OCI-LY7 (cell line): ENCODE data around the gene FRMD6. TPM values are rescaled to one million over a fixed set of nuclear protein-coding genes. Genes with fewer than 3 reads are reported as not detected.

Experiments
- BruUV-seq: library from RNA; stranded (reverse); fragments of 400-500 nt; replicated peaks from 2 replicates; lab custom pipeline; 2021; lab: Mats Ljungman, UMichigan
- CTCF ChIA-PET: fragments of 300-600 bp; sonication (Branson Sonifier 250); formaldehyde crosslinking; loops from one replicate; lab custom pipeline; 2022; ENCODE audit warnings: antibody characterized with exemption; ENCODE audit not compliant: unreplicated experiment; lab: Charles Lee
- POLR2A ChIA-PET: fragments of 300-600 bp; sonication (Branson Sonifier 250); formaldehyde crosslinking; loops from one replicate; lab custom pipeline; 2022; ENCODE audit warnings: antibody characterized with exemption; lab: Charles Lee
- DNase-seq: peaks from one replicate; pipeline ENCODE4 v3.0.0-alpha.2; 2015; ENCODE audit warnings: low spot score
- H2AFZ ChIP-seq: fragments of 200-600 bp; sonication (generic), shearing (Covaris generic); 2 replicates; pipeline ENCODE4 v1.6.1; 2014; ENCODE audit warnings: mild to moderate bottlenecking, antibody characterized with exemption, low read length, moderate library complexity
- H3K27ac ChIP-seq: fragments of 200-600 bp; sonication (generic); 2 replicates; pipeline ENCODE4 v1.5.1; 2014; ENCODE audit warnings: mixed run types, low read depth, mild to moderate bottlenecking, moderate library complexity, low read length, inconsistent platforms; ENCODE audit not compliant: poor library complexity, severe bottlenecking
- H3K36me3 ChIP-seq: fragments of 200-600 bp; sonication (generic); 2 replicates; pipeline ENCODE4 v1.6.1; 2014; ENCODE audit warnings: mild to moderate bottlenecking, antibody characterized with exemption, low read length, moderate library complexity, mixed read lengths; ENCODE audit not compliant: insufficient read depth
- H3K4me1 ChIP-seq: fragments of 200-600 bp; sonication (generic); 2 replicates; pipeline ENCODE4 v1.5.1; 2014; ENCODE audit warnings: mild to moderate bottlenecking, low read length; ENCODE audit not compliant: insufficient read depth, poor library complexity, severe bottlenecking
- H3K4me2 ChIP-seq: fragments of 200-600 bp; sonication (generic); 2 replicates; pipeline ENCODE4 v1.6.1; 2014; ENCODE audit warnings: mild to moderate bottlenecking, low read length
- H3K4me3 ChIP-seq: fragments of 200-600 bp; sonication (generic); 2 replicates; pipeline ENCODE4 v1.5.1; 2014; ENCODE audit warnings: mild to moderate bottlenecking, low read depth, low read length; ENCODE audit not compliant: poor library complexity, severe bottlenecking
- H3K79me2 ChIP-seq: fragments of 200-600 bp; sonication (generic); 2 replicates; pipeline ENCODE4 v1.6.1; 2016; ENCODE audit warnings: low read depth, mild to moderate bottlenecking, low read length, moderate library complexity, mixed read lengths; ENCODE audit not compliant: insufficient read depth
- H3K9me2 ChIP-seq: fragments of 200-600 bp; sonication (generic); 2 replicates; pipeline ENCODE4 v1.6.1; 2016; ENCODE audit warnings: mild to moderate bottlenecking, low read length, mixed read lengths; ENCODE audit not compliant: insufficient read depth
- H3K9me3 ChIP-seq: fragments of 200-600 bp; sonication (generic); 2 replicates; pipeline ENCODE4 v1.6.1; 2014; ENCODE audit warnings: mild to moderate bottlenecking, mixed run types, low read length, mixed read lengths
- H4K20me1 ChIP-seq: fragments of 200-600 bp; sonication (generic); 2 replicates; pipeline ENCODE4 v1.6.1; 2014; ENCODE audit warnings: mild to moderate bottlenecking, antibody characterized with exemption, low read length, moderate library complexity, mixed read lengths; ENCODE audit not compliant: insufficient read depth
- CTCF ChIP-seq: fragments of 200-600 bp; sonication (generic); conservative IDR thresholded peaks from 2 replicates; pipeline ENCODE4 v1.5.1; 2014; ENCODE audit warnings: mild to moderate bottlenecking, antibody characterized with exemption, low read length, moderate library complexity, mixed read lengths
- EZH2phosphoT487 ChIP-seq: fragments of 200-600 bp; sonication (generic); IDR thresholded peaks from 2 replicates; pipeline ENCODE4 v1.6.1; 2018; ENCODE audit warnings: low read depth, borderline replicate concordance, mild to moderate bottlenecking, mixed run types, antibody characterized with exemption, low read length, moderate library complexity, mixed read lengths
- intact Hi-C: fragments of 100-400 bp; cut with micrococcal nuclease; formaldehyde crosslinking; loops from one replicate; pipeline ENCODE4 v1.10.0; 2022; ENCODE audit not compliant: unreplicated experiment
- total RNA-seq, 2 experiments: library from RNA; depleted of rRNA in 1 of 2; stranded (reverse); fragments of >200 nt in 1 of 2; shearing (Covaris generic) in 1 of 2; gene quantifications; 2 replicates each; pipeline ENCODE4 v1.2.3, GENCODE V29; 2014 to 2022

FRMD6 gene
- total RNA-seq, 2 experiments from 2014 or later: 4.4 to 12.3 TPM

- no peaks in the 10 kb centered on the region for H3K9me2 ChIP-seq
- no peaks in the 10 kb centered on the region for H4K20me1 ChIP-seq
- no peaks in the 10 kb centered on the region for H3K79me2 ChIP-seq
- no peaks in the 10 kb centered on the region for H3K36me3 ChIP-seq
- no peak overlapping the region for H2AFZ ChIP-seq
- BruUV-seq: no TSS peak
- H3K9me3 ChIP-seq: no peaks in the 10 kb centered on the region
- TF ChIP-seq EZH2phosphoT487 (no peak), CTCF (no peak)
- intact Hi-C loops: no loop called here
- CTCF ChIA-PET: no interaction called here
- H3K27ac ChIP-seq: no peak overlapping the region
- H3K4me2 ChIP-seq: no peak overlapping the region
- no peak overlapping the region for H3K4me3 ChIP-seq
- DNase-seq: no peak
- no peaks in the 10 kb centered on the region for H3K4me1 ChIP-seq
- POLR2A ChIA-PET: interaction anchor here (2.0 kb wide), 1 partner anchor 12 kb away, joined by 6 read pairs; no protein-coding TSS in a partner anchor
Observed at GRCh38 chr14:51715742-51716141, 64.0 kb downstream of the FRMD6 start.

- no peaks in the 10 kb centered on the region for H3K4me1 ChIP-seq
- intact Hi-C loops: no loop called here
- H3K9me3 ChIP-seq: no peaks in the 10 kb centered on the region
- BruUV-seq: no TSS peak
- H2AFZ ChIP-seq: no peak overlapping the region
- DNase-seq: no peak
- no peaks in the 10 kb centered on the region for H3K79me2 ChIP-seq
- ChIA-PET POLR2A (no interaction called here), CTCF (no interaction called here)
- H3K4me2 ChIP-seq: no peak overlapping the region
- H4K20me1 ChIP-seq: no peaks in the 10 kb centered on the region
- H3K9me2 ChIP-seq: no peaks in the 10 kb centered on the region
- H3K4me3 ChIP-seq: no peak overlapping the region
- TF ChIP-seq CTCF (no peak), EZH2phosphoT487 (no peak)
- H3K27ac ChIP-seq: no peak overlapping the region
- no peaks in the 10 kb centered on the region for H3K36me3 ChIP-seq
Observed at GRCh38 chr14:51716610-51717009, 64.9 kb downstream of the FRMD6 start.

- Histone ChIP-seq H3K79me2 (no peaks in the 10 kb centered on the region), H3K9me2 (no peaks in the 10 kb centered on the region), H3K27ac (no peak overlapping the region), H3K9me3 (no peaks in the 10 kb centered on the region), H3K4me2 (no peak overlapping the region), H3K36me3 (no peaks in the 10 kb centered on the region), H3K4me1 (no peaks in the 10 kb centered on the region), H3K4me3 (no peak overlapping the region), H2AFZ (no peak overlapping the region), H4K20me1 (no peaks in the 10 kb centered on the region)
- DNase-seq: no peak
- TF ChIP-seq CTCF: no peak
- TF ChIP-seq EZH2phosphoT487: no peak
- CTCF ChIA-PET: no interaction called here
- no TSS peak for BruUV-seq
- intact Hi-C loops: no loop called here
- POLR2A ChIA-PET: interaction anchor here (0.9 kb wide), 1 partner anchor 17 kb away, joined by 3 read pairs; no protein-coding TSS in a partner anchor
Observed at GRCh38 chr14:51717766-51718165, 66.1 kb downstream of the FRMD6 start.
